ENCODE measurements around the gene CCDC142.

The CCDC142 gene

DNA sequence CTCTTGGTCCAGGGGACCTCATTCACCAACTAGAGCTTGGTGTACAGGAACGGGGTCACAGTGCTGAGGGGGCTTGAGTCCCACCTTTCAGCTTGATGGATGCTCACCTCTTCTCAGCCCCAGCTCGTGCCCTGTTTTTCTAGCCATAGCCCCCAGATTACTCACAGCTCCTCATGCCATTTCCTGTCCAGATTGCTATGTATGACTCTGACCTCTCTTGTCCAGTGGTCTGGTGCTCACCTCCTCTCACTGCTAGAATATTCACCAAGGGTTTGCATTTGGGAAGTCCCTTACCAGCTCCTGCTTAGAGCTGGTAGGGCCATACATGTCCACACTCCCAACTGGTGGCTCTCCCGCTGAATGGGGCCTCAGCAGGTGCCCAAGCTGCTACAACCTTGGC, 10.7 kb upstream of the CCDC142 start:
- TF ChIP-seq, protein P1, sequence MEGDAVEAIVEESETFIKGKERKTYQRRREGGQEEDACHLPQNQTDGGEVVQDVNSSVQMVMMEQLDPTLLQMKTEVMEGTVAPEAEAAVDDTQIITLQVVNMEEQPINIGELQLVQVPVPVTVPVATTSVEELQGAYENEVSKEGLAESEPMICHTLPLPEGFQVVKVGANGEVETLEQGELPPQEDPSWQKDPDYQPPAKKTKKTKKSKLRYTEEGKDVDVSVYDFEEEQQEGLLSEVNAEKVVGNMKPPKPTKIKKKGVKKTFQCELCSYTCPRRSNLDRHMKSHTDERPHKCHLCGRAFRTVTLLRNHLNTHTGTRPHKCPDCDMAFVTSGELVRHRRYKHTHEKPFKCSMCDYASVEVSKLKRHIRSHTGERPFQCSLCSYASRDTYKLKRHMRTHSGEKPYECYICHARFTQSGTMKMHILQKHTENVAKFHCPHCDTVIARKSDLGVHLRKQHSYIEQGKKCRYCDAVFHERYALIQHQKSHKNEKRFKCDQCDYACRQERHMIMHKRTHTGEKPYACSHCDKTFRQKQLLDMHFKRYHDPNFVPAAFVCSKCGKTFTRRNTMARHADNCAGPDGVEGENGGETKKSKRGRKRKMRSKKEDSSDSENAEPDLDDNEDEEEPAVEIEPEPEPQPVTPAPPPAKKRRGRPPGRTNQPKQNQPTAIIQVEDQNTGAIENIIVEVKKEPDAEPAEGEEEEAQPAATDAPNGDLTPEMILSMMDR (conservative IDR thresholded peaks at IDR 0.05) = no peak
- TF ChIP-seq ZFX (IDR thresholded peaks at IDR 0.05) = no peak

DNA sequence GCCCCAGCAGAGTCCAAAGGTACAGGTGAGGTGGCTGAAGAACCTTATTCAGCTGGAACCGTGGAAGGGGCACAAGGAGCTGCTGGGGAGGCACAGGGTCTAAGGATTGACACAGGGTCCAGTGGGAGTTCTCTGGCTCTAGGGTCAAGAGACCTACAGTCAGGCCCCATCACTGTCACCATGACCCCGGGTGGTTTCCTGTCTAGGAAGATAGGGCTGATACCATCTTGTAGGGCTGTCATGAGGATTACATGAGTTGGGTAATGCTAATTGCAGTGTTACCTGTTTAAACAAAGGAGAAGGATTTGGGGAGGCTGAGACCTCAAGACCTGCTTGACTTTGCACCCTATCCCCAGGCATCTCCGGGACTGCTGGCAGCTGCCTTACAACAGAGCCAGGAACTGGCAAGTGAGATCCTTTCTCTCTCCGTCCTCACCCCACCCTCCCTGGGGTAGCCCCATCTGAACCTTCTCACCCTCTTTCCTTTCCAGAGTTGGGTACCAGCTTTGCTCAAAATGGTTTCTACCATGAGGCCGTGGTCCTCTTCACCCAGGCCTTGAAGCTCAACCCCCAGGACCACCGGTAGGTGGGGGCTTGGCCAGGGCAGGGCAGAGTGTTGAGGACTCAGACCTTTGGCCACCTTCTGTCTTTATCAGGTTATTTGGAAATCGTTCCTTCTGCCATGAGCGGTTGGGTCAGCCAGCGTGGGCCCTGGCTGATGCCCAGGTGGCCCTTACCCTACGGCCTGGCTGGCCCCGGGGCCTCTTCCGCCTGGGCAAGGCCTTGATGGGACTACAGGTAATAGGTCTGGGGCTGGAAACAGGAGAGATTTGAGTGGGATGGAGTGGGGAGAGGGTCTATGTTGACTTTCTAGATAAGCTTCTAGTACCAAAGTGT, 9.1 kb upstream of the CCDC142 start:
- H3K27ac ChIP-seq = no peak overlapping the region
- TF ChIP-seq, protein P1 (conservative IDR thresholded peaks at IDR 0.05) = no peak
- TF ChIP-seq ZFX (IDR thresholded peaks at IDR 0.05) = no peak

More for the DNA sequence above, 10.7 kb upstream of the CCDC142 start:
- no peak overlapping the region for H3K27ac ChIP-seq

DNA sequence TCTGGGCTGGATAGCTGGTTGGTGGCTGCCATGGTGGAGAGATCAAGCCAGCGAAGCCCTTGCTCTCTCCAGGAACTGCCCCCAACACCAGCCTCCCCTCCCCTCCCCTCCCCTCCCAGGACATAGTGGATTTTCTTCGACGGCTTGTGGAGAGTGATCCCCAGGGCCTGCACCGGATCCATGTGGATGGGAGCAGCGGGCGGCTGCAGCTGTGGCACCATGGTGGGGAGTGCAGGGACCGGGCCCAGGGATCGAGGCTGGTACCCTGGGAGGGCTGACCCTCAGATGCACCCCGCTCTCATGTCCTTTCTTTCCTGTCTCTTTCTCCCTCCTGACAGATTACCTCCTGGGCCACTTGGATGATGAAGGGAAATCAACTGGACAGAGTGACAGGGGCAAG, 7.1 kb upstream of the CCDC142 start:
- H3K27ac ChIP-seq = no peak overlapping the region
- TF ChIP-seq, protein P1 (conservative IDR thresholded peaks at IDR 0.05) = no peak
- TF ChIP-seq ZFX (IDR thresholded peaks at IDR 0.05) = no peak

DNA sequence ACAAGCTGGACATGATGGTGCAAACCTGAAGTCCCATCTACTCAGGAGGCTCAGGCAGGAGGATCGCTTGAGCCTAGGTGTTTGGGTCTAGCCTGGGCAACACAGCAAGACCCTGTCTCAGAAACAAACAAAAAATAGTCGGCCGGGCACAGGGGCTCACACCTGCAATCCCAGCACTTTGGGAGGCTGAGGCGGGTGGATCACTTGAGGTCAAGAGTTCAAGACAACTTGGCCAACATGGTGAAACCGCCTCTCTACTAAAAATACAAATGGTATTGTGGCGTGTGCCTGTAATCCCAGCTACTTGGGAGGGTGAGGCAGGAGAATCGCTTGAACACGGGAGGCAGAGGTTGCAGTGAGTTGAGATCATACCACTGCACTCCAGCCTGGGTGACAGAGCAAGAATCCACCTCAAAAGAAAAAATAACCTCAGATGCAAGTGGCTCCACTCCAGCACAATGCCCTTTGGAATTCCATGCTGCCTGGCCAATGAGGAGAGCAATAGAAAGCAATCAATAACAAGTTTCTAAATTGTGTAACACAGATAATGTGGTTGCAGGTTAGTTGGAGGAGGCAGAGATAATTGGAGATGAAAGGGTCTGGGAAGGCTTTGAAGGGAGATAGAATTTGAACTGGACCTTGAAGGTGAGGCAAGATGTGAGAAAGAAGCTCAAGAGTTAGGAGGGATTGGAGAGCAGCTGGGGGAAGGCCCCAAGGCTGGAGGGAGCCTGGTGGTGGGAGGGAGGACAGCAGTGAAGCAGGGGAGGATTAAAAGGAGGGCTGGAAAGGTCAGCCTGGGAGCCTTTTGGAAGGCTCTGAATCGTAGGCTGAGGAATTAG, 6.1 kb upstream of the CCDC142 start:
- no peak overlapping the region for H3K27ac ChIP-seq
- TF ChIP-seq, protein P1 (conservative IDR thresholded peaks at IDR 0.05) = no peak
- TF ChIP-seq ZFX (IDR thresholded peaks at IDR 0.05) = no peak

DNA sequence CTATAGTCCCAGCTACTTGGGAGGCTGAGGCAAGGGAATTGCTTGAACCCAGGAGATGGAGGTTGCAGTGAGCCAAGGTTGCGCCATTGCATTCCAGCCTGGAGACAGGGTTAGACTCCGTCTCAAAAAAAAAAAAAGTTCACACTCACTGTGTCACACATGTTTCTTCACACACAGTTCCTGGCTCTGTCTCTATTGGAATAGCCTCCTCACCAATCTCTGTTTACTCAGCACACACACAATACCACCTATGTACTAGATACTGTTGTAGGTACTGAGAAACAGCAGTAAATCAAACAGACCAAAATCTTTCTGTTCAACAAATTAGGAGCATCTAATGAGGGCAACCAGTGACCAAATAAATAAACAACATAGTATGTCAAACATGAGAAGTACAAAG, 3.3 kb upstream of the CCDC142 start:
- TF ChIP-seq, protein P1 (conservative IDR thresholded peaks at IDR 0.05) = no peak
- no peak for TF ChIP-seq ZFX (IDR thresholded peaks at IDR 0.05)
- H3K27ac ChIP-seq = no peak overlapping the region

DNA sequence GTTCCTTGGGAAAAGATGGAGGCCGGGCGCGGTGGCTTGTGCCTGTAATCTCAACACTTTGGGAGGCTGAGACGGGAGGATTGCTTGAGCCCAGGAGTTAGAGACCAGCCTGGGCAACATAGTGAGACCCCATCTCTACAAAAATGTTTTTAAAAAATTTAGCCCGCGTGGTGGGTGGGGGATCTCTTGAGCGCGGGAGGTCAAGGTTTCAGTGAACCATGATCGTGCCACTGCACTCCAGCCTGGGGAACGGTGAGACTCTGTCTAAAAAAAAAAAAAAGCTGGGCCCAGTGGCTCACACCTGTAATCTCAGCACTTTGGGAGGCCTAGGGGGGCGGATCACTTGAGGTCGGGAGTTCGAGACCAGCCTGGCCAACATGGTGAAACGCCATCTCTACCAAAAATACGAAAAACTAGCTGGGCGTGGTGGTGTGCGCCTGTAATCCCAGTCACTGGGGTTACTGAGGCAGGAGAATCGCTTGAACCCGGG, 922 bp upstream of the CCDC142 start:
- peak overlapping the region; percentile 85 for H3K27ac ChIP-seq

DNA sequence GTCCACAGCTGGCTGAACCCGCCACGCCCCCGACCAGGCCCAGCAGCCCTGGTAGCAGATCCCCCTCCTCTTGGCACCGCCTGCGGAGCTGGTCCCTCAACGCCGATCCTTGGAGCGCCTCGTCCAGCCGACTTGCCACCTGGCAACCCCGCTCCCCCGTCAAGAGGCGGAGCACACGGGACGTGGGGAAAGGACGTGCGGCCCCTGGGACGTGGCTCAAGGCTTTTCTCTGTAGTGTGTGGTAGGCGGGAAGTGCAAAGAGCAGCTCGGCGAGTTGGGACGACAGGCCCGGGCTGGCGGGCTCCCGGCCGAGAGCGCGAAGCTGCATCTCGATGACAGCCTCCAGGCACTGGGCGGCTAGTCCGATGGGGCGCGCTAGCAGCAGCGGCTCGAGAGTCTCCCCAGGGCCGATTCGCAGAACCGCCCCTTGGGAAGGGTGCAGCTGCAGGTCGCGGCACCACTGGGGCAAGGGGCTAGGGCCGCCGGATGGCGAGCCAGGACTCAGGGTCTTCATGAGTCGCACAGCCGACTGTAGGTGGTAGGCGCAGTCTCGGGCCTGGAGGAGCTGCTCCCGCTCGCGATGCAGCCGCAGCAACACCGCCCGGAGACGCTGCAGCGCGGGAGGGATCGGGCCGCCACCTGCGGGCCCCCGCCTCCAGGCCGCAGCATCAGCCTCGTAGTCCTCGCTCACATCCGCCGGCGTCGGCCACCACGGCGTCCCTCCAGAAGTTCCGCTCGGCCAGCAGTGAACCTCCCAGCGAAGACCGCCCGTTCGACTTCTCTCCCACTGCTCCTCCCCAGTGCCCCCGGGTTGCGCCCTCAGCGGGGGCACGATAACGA, 617 bp downstream of the CCDC142 start:
- TF ChIP-seq ZFX (IDR thresholded peaks at IDR 0.05) = peak; percentile 86
- TF ChIP-seq, protein P1 (conservative IDR thresholded peaks at IDR 0.05) = no peak
- peak overlapping the region; percentile 85 for H3K27ac ChIP-seq

Measured in C4-2B (cell line).